ENCODE measurements around the gene KIF13A.
"Not testable (repeated sequence)": the region's sequence is repeated elsewhere in the genome, so short reads cannot be mapped to it uniquely, and the experiment has no call there.

Gene KIF13A

GRCh38 chr6:17998003-17998402, 10.6 kb upstream of the KIF13A start:
- DNase-seq = no peak

- no peak for DNase-seq
Observed at GRCh38 chr6:17995414-17995813, 8.0 kb upstream of the KIF13A start.

GRCh38 chr6:17994019-17994418, 6.6 kb upstream of the KIF13A start:
- DNase-seq = no peak

GRCh38 chr6:17988422-17988944, 1.0 kb upstream of the KIF13A start:
- DNase-seq = no peak

- peak; percentile 63 for DNase-seq
Observed at GRCh38 chr6:17987697-17988421, 424 bp upstream of the KIF13A start.

GRCh38 chr6:17986656-17987446, 584 bp downstream of the KIF13A start:
- peak; percentile 47 for DNase-seq

- DNase-seq = no peak
Observed at GRCh38 chr6:17985934-17986655, 1.3 kb downstream of the KIF13A start.

GRCh38 chr6:17984812-17985670, 2.4 kb downstream of the KIF13A start:
- no peak for DNase-seq

- DNase-seq = no peak
Observed at GRCh38 chr6:17984399-17984798, 3.0 kb downstream of the KIF13A start.

- no peak for DNase-seq
Observed at GRCh38 chr6:17983730-17984129, 3.7 kb downstream of the KIF13A start.

GRCh38 chr6:17980329-17980728, 7.1 kb downstream of the KIF13A start:
- no peak for DNase-seq

GRCh38 chr6:17979479-17979878, 8.0 kb downstream of the KIF13A start:
- DNase-seq = no peak

GRCh38 chr6:17976258-17976657, 11.2 kb downstream of the KIF13A start:
- not testable (repeated sequence) for DNase-seq

GRCh38 chr6:17974570-17975368, 12.7 kb downstream of the KIF13A start:
- no peak for DNase-seq

GRCh38 chr6:17972978-17973622, 14.3 kb downstream of the KIF13A start:
- DNase-seq = no peak

GRCh38 chr6:17972074-17972952, 15.1 kb downstream of the KIF13A start:
- no peak for DNase-seq

GRCh38 chr6:17971128-17972073, 16.0 kb downstream of the KIF13A start:
- no peak for DNase-seq

- DNase-seq = no peak
Observed at GRCh38 chr6:17968876-17969275, 18.6 kb downstream of the KIF13A start.

Data from NCI-H2227 treated with DMSO at 0.1 percent for 48 hours (cell line).